ENCODE data around the gene HELZ.

- TF ChIP-seq GATA3 (IDR thresholded peaks at IDR 0.05; ENCODE audit: low read depth, low read length) (no peak), GATA2 (IDR thresholded peaks at IDR 0.05; ENCODE audit: low read depth, low read length) (no peak)
Measured at GRCh38 chr17:67026341-67026740, 218.7 kb downstream of the HELZ start.

Measured in SH-SY5Y (cell line).